Breast epithelium (tissue), 4 donors: ENCODE data around the gene RNASEL. TPM values are rescaled to one million over a fixed set of nuclear protein-coding genes. Genes with fewer than 3 reads are reported as not detected.

ENCODE experiments used
- DNase-seq, 2 donors: peaks; one replicate each; pipeline ENCODE4 v3.0.0-alpha.2; 2019; ENCODE audit warnings: low spot score in 2 of 2
- H3K27ac ChIP-seq, 2 donors: fragments of 200-600 bp; sonication (generic) in 1 of 2; one replicate each; pipeline ENCODE4 v1.5.1; 2016 to 2019; ENCODE audit warnings: mild to moderate bottlenecking in 1 of 2
- H3K27me3 ChIP-seq, 2 donors: fragments of 200-600 bp; sonication (generic) in 1 of 2; one replicate each; pipeline versions ENCODE4 v1.5.1 to v1.6.0; 2017 to 2019; ENCODE audit warnings: control low read depth in 1 of 2, mild to moderate bottlenecking in 1 of 2
- H3K36me3 ChIP-seq: fragments of 200-600 bp; one replicate; pipeline ENCODE4 v1.5.1; 2019
- H3K4me1 ChIP-seq, 2 donors: fragments of 200-600 bp; sonication (generic); one replicate each; pipeline ENCODE4 v1.5.1; 2016 to 2019; ENCODE audit warnings: control low read depth in 1 of 2
- H3K4me3 ChIP-seq, 3 donors: fragments of 200-600 bp; sonication (generic); 1 replicate in 2 of 3; 2 replicates in 1 of 3; pipeline ENCODE4 v1.5.1; 2016 to 2019; ENCODE audit warnings: mild to moderate bottlenecking in 3 of 3, moderate library complexity in 2 of 3
- H3K9me3 ChIP-seq, 2 donors: fragments of 200-600 bp; sonication (generic) in 1 of 2; one replicate each; pipeline ENCODE4 v1.5.1; 2016 to 2019; ENCODE audit warnings: control low read depth in 1 of 2
- POLR2A ChIP-seq: fragments of 450-650 bp; IDR thresholded peaks from one replicate; pipeline ENCODE4 v1.6.1; 2016; ENCODE audit warnings: antibody characterized with exemption, mild to moderate bottlenecking, moderate library complexity
- POLR2AphosphoS5 ChIP-seq, 3 donors: sonication (generic); formaldehyde crosslinking; IDR thresholded peaks; one replicate each; pipeline ENCODE4 v1.6.1; 2017; ENCODE audit warnings: antibody characterized with exemption in 3 of 3
- intact Hi-C: fragments of 100-400 bp; cut with DNase I; formaldehyde crosslinking; loops from one replicate; pipeline ENCODE4 v1.15.1; 2023; ENCODE audit warnings: low total_unique reads
- total RNA-seq, 3 donors: library from RNA; depleted of rRNA; stranded (reverse); fragments of >200 nt; gene quantifications; one replicate each; pipeline ENCODE4 v1.1.0, GENCODE V29; 2016
- TF ChIP-seq, protein P1 (sequence below), 3 donors: fragments of 450-650 bp; IDR thresholded peaks; one replicate each; pipeline ENCODE4 v1.5.1; 2016 to 2017; ENCODE audit warnings: antibody characterized with exemption in 3 of 3, mild to moderate bottlenecking in 3 of 3, moderate library complexity in 3 of 3

The RNASEL gene
- total RNA-seq, 3 donors from 2014 or later, result 10.7 to 14.8 (median 10.8) TPM

DNA sequence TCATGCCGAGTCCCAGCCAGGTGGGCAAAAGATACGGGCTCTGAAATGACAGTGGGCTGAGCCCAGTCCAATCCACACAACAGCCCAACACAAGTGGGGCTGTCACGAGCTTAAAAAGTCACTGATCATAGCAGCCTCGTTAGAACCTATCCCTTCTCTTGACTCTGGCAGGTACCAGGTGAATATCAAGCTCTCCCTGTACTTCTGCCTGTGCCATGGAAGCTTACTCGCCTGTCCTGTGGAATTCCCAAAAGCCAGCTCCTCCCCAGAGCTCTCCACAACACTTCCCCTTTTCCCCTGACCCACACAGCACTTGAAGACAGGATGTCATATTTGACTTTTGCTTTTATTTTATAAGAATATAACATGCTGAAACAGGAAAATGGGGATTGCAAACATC is 9.2 kb upstream of the RNASEL start:
- Histone ChIP-seq H3K27ac (no peak overlapping the region), H3K9me3 (no peaks in the 10 kb centered on the region), H3K36me3 (no peaks in the 10 kb centered on the region), H3K4me1 (peaks cover 0 to 8% of the 10 kb centered on the region in 2 donors), H3K4me3 (no peak overlapping the region), H3K27me3 (no peaks in the 10 kb centered on the region)
- intact Hi-C loops, result loop anchor here (10.0 kb wide), 1 partner anchor 513 kb away; no protein-coding TSS in a partner anchor
- no peak for TF ChIP-seq POLR2A
- TF ChIP-seq, protein P1, sequence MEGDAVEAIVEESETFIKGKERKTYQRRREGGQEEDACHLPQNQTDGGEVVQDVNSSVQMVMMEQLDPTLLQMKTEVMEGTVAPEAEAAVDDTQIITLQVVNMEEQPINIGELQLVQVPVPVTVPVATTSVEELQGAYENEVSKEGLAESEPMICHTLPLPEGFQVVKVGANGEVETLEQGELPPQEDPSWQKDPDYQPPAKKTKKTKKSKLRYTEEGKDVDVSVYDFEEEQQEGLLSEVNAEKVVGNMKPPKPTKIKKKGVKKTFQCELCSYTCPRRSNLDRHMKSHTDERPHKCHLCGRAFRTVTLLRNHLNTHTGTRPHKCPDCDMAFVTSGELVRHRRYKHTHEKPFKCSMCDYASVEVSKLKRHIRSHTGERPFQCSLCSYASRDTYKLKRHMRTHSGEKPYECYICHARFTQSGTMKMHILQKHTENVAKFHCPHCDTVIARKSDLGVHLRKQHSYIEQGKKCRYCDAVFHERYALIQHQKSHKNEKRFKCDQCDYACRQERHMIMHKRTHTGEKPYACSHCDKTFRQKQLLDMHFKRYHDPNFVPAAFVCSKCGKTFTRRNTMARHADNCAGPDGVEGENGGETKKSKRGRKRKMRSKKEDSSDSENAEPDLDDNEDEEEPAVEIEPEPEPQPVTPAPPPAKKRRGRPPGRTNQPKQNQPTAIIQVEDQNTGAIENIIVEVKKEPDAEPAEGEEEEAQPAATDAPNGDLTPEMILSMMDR (IDR thresholded peaks at IDR 0.05), result no peak
- no peak for TF ChIP-seq POLR2AphosphoS5 (IDR thresholded peaks at IDR 0.05)
- no peak for DNase-seq

DNA sequence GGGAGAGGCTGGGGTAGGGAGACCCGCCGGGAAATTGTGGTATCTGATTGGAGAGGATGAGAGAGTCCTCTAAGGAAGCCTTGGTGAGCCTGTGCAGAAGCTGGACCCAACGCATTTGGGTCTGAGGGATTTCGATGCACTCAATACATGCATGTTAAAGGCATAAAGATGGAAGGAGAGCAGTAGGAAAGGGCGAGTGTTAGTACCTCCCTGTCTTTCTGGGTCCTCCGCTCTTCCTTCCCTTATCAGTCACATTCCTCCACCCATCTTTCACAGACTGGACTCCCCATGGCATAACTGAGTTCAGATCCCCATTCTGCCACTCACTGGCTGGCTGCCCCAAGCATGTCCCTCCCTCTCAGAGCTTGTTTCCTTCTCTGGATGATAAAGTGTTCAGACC is 7.9 kb upstream of the RNASEL start:
- Histone ChIP-seq H3K4me3 (no peak overlapping the region), H3K36me3 (no peaks in the 10 kb centered on the region), H3K9me3 (no peaks in the 10 kb centered on the region), H3K27ac (peak overlapping the region in 1 of 2 donors; percentile 30), H3K4me1 (peaks cover 0 to 4% of the 10 kb centered on the region in 2 donors), H3K27me3 (no peaks in the 10 kb centered on the region)
- intact Hi-C loops, result loop anchor here (10.0 kb wide), 1 partner anchor 512 kb away; no protein-coding TSS in a partner anchor
- DNase-seq, result no peak
- TF ChIP-seq, protein P1 (IDR thresholded peaks at IDR 0.05), result no peak
- no peak for TF ChIP-seq POLR2A
- TF ChIP-seq POLR2AphosphoS5 (IDR thresholded peaks at IDR 0.05), result no peak

DNA sequence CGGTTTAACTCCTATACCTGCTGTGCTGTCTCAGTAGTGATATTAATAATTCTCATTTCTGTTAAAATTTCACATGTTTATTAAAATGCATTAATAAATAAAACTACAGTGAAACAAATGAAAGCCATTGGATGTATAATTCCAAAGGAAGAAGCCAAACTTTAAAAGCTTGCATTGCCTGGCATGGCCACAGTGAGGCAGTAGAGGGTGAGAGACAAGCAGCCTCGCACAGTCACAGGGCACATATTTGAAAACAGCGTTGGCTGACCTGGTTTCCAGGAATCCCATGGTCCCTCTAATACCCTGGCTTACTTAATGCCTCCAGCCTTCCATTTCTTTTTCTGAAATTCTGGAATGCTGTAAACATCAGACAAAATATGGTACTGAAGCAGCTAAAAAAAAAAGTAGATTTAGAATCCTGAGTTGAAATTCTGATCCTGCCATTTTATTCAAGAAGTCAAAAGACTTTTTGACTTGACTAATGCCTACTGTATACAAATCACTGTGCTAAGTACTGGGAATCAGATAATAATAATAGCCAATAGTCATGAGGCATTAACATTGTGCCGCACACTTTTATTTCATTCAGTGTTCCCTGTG is 6.7 kb upstream of the RNASEL start:
- no peak overlapping the region for H3K4me3 ChIP-seq
- intact Hi-C loops, result loop anchor here (10.0 kb wide), 1 partner anchor 511 kb away; no protein-coding TSS in a partner anchor
- no peaks in the 10 kb centered on the region for H3K4me1 ChIP-seq
- TF ChIP-seq, protein P1 (IDR thresholded peaks at IDR 0.05), result peak; percentile 56 to 68 (median 68)
- TF ChIP-seq POLR2A, result no peak
- no peaks in the 10 kb centered on the region for H3K27me3 ChIP-seq
- H3K27ac ChIP-seq, result peak overlapping the region in 1 of 2 donors; percentile 4
- H3K9me3 ChIP-seq, result no peaks in the 10 kb centered on the region
- peak; percentile 41 to 67 for DNase-seq
- H3K36me3 ChIP-seq, result no peaks in the 10 kb centered on the region

DNA sequence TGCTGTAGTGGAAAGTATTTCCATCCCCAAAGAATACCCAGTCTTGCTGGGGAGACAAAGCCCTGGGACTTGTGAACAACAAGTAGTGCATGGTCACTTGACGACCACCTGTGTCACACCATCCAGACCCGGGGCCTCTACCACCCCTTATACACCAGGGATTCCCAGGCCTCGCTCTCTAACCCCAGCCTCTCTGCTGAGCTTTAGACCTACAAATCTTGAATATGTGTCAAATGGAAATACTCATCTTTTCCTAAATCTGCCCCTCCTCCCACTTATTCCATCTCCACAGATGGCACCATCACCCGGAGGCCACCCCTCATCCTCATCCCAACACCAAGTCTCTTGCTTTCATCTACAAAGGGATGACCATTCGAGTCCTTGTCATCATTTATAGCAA is 875 bp upstream of the RNASEL start:
- no peak overlapping the region for H3K4me3 ChIP-seq
- H3K27ac ChIP-seq, result peak overlapping the region; percentile 93 to 96
- TF ChIP-seq, protein P1 (IDR thresholded peaks at IDR 0.05), result no peak
- TF ChIP-seq POLR2A (no peak), POLR2AphosphoS5 (IDR thresholded peaks at IDR 0.05) (no peak)
- H3K27me3 ChIP-seq, result no peaks in the 10 kb centered on the region
- peaks cover 0 to 6% of the 10 kb centered on the region in 2 donors for H3K4me1 ChIP-seq
- no peaks in the 10 kb centered on the region for H3K9me3 ChIP-seq
- no peaks in the 10 kb centered on the region for H3K36me3 ChIP-seq
- intact Hi-C loops, result loop anchor here (10.0 kb wide), 1 partner anchor 505 kb away; no protein-coding TSS in a partner anchor
- DNase-seq, result no peak

DNA sequence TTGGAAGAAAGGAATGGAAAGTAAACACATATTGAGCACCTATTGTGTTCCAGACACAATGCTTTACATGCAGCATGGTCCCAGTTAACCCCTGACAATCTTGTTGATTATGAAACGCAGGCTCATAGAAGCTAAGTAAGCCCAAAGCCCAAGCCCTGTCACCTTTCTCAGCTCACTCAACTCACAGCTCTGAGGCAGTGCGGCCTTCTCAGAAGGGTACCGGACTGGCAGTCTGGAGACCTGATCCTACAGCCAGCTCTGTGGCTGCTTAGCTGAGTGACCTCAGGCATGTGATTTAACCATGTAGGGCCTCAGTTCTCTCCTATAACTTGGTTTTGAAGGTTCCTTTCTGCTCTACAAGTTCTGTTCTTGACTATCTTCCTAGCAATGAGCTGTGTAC is 464 bp upstream of the RNASEL start:
- TF ChIP-seq, protein P1 (IDR thresholded peaks at IDR 0.05), result no peak
- no peak for TF ChIP-seq POLR2AphosphoS5 (IDR thresholded peaks at IDR 0.05)
- TF ChIP-seq POLR2A, result no peak

More for the DNA sequence above, 464 bp upstream of the RNASEL start:
- peak overlapping the region in 2 of 3 donors; percentile 67 to 72 for H3K4me3 ChIP-seq
- no peaks in the 10 kb centered on the region for H3K36me3 ChIP-seq
- peak overlapping the region; percentile 93 to 96 for H3K27ac ChIP-seq
- no peak for DNase-seq
- intact Hi-C loops, result no loop called here
- peaks cover 0 to 6% of the 10 kb centered on the region in 2 donors for H3K4me1 ChIP-seq
- no peaks in the 10 kb centered on the region for H3K9me3 ChIP-seq
- no peaks in the 10 kb centered on the region for H3K27me3 ChIP-seq
